ENCODE measurements around the gene CALR.

- TF ChIP-seq CTCF (IDR thresholded peaks at IDR 0.05; ENCODE audit: insufficient read depth, low read depth, low read length) = no peak
- TF ChIP-seq EZH2 (IDR thresholded peaks at IDR 0.05; ENCODE audit: insufficient read depth, low read length) = no peak
These were observed 24.3 kb upstream of the CALR start for GRCh38 chr19:12913851-12914690.

All from astrocyte (in vitro differentiated cells and primary cell).